Measurements from ENCODE around the gene HS6ST1.

DNA sequence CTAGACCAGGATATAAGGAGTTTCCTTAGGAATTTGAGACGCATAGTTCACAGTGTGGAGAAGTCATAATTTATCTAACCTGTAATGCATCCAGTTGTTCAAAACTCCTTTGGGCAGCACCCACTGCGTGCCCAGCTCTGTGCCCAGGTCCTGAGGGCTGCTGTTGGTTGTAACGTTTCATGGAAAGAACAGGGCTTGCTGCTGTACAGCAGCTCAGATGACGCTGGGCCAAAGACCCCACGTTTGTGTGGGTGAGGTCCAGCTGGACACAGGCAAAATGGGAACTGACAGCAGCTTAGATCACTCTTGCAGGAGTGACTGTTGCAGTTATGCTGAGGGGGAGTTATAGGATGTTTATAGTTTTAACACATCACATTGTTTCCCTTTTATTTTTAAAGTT lies 30.0 kb upstream of the HS6ST1 start:
- TF ChIP-seq ZBTB8A (tag by site-specific recombination; IDR thresholded peaks at IDR 0.05) (no peak), ZNF184 (tag by site-specific recombination; IDR thresholded peaks at IDR 0.05) (no peak), ZNF623 (tag by site-specific recombination; IDR thresholded peaks at IDR 0.05) (no peak), ZNF274 (IDR thresholded peaks at IDR 0.05; ENCODE audit: low read length) (no peak), ZNF274 (tag by site-specific recombination; IDR thresholded peaks at IDR 0.05; ENCODE audit: borderline replicate concordance) (no peak), ZNF658 (tag by site-specific recombination; IDR thresholded peaks at IDR 0.05) (no peak)
- TF ChIP-seq, protein P1, sequence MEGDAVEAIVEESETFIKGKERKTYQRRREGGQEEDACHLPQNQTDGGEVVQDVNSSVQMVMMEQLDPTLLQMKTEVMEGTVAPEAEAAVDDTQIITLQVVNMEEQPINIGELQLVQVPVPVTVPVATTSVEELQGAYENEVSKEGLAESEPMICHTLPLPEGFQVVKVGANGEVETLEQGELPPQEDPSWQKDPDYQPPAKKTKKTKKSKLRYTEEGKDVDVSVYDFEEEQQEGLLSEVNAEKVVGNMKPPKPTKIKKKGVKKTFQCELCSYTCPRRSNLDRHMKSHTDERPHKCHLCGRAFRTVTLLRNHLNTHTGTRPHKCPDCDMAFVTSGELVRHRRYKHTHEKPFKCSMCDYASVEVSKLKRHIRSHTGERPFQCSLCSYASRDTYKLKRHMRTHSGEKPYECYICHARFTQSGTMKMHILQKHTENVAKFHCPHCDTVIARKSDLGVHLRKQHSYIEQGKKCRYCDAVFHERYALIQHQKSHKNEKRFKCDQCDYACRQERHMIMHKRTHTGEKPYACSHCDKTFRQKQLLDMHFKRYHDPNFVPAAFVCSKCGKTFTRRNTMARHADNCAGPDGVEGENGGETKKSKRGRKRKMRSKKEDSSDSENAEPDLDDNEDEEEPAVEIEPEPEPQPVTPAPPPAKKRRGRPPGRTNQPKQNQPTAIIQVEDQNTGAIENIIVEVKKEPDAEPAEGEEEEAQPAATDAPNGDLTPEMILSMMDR (tag by site-specific recombination; IDR thresholded peaks at IDR 0.05): no peak
- TF ChIP-seq, protein P2, sequence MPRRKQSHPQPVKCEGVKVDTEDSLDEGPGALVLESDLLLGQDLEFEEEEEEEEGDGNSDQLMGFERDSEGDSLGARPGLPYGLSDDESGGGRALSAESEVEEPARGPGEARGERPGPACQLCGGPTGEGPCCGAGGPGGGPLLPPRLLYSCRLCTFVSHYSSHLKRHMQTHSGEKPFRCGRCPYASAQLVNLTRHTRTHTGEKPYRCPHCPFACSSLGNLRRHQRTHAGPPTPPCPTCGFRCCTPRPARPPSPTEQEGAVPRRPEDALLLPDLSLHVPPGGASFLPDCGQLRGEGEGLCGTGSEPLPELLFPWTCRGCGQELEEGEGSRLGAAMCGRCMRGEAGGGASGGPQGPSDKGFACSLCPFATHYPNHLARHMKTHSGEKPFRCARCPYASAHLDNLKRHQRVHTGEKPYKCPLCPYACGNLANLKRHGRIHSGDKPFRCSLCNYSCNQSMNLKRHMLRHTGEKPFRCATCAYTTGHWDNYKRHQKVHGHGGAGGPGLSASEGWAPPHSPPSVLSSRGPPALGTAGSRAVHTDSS (tag by site-specific recombination; IDR thresholded peaks at IDR 0.05): no peak
